PC-3 (cell line): ENCODE results near the gene WNK1.

Experiments
- CTCF ChIP-seq: fragments of 300-600 bp; sonication (generic); conservative IDR thresholded peaks from 2 replicates; pipeline ENCODE4 v1.5.1; 2017; ENCODE audit warnings: antibody characterized with exemption, low read depth, mild to moderate bottlenecking, low read length
- EZH2 ChIP-seq: fragments of 300-600 bp; sonication (generic); IDR thresholded peaks from one replicate; pipeline ENCODE4 v1.6.1; 2017; ENCODE audit warnings: antibody characterized with exemption, mild to moderate bottlenecking, low read length; ENCODE audit not compliant: unreplicated experiment
- EZH2phosphoT487 ChIP-seq: fragments of 300-600 bp; sonication (generic); IDR thresholded peaks from 2 replicates; pipeline ENCODE4 v1.6.1; 2018; ENCODE audit warnings: mild to moderate bottlenecking, antibody characterized with exemption, low read length, borderline replicate concordance

GRCh38 chr12:826331-826730 lies 74.0 kb downstream of the WNK1 start:
- TF ChIP-seq EZH2phosphoT487 (no peak), CTCF (no peak), EZH2 (no peak)
